ENCODE data around the gene RHO.

RHO gene

DNA sequence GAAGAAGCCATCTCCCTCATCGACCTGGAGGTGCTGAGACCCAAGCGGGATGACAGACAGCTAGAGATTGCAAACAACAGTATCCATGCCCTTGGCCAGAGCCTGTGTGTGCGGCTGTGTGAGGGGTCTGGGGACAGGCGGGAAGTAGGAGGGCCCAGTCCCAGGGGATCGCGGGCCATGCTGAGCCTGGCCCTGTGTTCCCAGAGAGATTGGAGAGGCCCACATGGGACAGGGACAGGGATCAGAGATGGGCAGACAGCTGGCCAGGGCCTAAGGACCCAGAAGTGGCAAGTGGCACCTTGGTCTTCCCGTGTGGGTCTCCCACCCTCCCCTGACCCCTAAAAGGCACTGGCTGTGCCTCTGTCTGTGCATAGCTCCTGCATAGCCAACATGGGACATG is 10.9 kb upstream of the RHO start:
- no peak overlapping the region for H3K4me3 ChIP-seq (ENCODE audit: low read depth, low read length)
- TF ChIP-seq, protein P1, sequence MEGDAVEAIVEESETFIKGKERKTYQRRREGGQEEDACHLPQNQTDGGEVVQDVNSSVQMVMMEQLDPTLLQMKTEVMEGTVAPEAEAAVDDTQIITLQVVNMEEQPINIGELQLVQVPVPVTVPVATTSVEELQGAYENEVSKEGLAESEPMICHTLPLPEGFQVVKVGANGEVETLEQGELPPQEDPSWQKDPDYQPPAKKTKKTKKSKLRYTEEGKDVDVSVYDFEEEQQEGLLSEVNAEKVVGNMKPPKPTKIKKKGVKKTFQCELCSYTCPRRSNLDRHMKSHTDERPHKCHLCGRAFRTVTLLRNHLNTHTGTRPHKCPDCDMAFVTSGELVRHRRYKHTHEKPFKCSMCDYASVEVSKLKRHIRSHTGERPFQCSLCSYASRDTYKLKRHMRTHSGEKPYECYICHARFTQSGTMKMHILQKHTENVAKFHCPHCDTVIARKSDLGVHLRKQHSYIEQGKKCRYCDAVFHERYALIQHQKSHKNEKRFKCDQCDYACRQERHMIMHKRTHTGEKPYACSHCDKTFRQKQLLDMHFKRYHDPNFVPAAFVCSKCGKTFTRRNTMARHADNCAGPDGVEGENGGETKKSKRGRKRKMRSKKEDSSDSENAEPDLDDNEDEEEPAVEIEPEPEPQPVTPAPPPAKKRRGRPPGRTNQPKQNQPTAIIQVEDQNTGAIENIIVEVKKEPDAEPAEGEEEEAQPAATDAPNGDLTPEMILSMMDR (IDR thresholded peaks at IDR 0.05; ENCODE audit: borderline replicate concordance, insufficient read depth, low read depth, low read length): no peak

DNA sequence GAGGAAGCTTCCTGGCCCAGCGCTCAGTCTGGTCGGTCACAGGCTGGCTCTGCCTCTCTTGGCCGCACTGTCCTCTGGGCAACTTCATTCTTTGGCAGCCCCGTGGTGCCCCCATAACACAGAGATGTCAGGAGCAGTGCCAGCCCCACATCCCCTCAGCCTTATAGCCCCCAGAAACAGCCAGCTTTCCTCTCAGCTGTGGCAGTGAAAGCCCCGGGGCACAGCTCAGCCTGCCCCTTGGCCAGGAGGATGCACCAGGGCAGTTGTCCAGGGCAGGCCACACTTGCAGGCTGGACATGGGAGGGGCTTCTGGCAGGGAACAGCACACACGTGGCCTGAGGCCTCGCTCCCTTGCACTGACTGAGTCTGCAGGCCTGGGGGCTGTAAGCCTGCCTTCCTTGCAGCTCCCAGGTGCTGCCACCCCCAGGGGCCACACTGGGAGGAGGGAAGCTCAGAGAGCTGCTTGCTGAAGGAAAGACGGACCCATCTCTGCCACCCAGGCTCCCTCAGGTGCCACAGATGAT is 10.3 kb upstream of the RHO start:
- H3K4me3 ChIP-seq (ENCODE audit: low read depth, low read length): no peak overlapping the region
- TF ChIP-seq, protein P1 (IDR thresholded peaks at IDR 0.05; ENCODE audit: borderline replicate concordance, insufficient read depth, low read depth, low read length): no peak

DNA sequence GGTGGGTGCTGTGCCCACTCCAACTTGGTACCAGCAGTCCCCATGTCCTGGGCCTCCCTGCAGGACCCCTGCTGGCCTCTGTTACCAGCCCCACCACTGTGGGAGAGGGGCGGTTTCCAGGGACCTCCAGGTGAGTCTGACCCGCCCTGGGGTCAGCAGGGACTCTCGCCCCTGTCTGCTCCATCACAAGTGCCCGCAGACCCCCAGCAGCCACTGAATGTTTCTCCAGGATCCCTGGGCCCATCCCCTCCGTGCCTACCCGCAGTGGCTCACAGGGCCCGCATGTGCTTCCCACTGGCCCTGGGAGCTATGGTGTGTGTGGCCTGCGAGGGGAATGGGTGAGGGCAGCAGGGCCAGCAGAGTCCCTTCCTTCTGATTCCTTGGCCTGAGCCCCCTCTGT is 9.9 kb upstream of the RHO start:
- TF ChIP-seq, protein P1 (IDR thresholded peaks at IDR 0.05; ENCODE audit: borderline replicate concordance, insufficient read depth, low read depth, low read length): no peak
- no peak overlapping the region for H3K4me3 ChIP-seq (ENCODE audit: low read depth, low read length)

DNA sequence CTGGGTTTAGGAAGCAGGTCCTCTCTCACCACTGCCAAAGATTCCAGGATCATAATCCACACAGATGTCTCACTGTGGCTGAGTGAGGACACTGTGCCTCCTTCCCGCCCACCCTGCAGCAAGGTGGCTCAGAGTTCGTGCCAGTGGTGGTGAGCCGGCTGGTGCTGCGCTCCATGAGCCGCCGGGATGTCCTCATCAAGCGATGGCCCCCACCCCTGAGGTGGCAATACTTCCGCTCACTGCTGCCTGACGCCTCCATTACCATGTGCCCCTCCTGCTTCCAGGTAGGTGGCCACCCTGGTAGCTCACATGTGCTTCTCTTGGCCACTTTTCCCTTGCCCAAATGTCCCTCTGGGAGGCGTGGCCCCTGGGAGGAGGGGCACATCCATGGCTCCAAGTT is 9.0 kb upstream of the RHO start:
- no peak overlapping the region for H3K4me3 ChIP-seq (ENCODE audit: low read depth, low read length)
- TF ChIP-seq, protein P1 (IDR thresholded peaks at IDR 0.05; ENCODE audit: borderline replicate concordance, insufficient read depth, low read depth, low read length): no peak

DNA sequence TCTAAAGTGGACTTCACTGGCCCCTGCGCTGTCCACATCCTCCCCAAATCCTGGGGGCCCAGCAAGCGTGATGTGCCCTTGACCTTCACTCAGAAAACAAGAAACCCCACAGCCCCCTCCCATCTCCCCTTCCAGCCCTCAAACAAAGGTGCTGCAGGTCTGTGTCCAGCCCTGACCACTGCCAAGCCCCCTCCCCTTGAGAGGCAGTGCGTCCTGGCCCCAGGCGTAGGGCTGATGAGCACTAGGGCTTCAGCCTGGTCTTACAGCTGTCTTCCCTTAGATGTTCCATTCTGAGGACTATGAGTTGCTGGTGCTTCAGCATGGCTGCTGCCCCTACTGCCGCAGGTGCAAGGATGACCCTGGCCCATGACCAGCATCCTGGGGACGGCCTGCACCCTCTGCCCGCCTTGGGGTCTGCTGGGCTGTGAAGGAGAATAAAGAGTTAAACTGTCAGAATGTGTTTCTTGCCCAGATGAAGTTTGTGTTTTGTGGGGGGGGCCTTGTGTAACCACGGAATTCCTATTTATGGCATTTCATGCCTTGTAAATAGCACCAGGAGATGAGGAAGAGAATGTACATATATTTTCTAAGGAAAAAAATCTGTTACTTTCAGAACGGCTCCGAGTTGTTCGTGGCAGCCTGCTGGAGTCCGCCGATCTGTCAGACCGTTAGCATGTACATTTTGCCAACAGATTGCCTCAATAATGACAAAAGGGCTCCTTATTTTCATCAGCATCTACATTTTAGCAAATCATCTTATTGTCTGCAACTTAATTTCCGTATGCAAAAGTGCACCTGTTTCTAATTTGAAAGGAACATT is 8.3 kb upstream of the RHO start:
- TF ChIP-seq, protein P1 (IDR thresholded peaks at IDR 0.05; ENCODE audit: borderline replicate concordance, insufficient read depth, low read depth, low read length): no peak
- H3K4me3 ChIP-seq (ENCODE audit: low read depth, low read length): no peak overlapping the region

DNA sequence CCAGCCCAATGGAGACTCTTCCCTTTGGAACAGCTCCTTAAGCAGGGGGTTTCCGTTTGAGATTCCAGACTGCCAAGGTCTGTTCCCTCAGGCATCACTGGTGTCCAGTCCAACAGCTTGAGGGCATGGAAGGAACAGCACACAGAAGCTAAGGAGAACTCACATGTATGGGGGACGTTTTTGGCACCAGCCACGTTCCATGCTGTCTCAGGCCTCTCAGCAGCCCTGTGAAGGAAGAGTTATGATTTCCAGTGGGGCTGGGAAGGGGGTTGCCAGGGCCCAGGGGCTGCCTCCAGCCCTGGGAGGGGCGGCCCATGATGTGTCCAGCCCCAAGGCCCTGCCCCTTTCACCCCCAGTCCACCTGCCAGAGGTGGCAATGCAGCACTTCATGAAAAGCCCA is 7.5 kb upstream of the RHO start:
- TF ChIP-seq, protein P1 (IDR thresholded peaks at IDR 0.05; ENCODE audit: borderline replicate concordance, insufficient read depth, low read depth, low read length): no peak
- H3K4me3 ChIP-seq (ENCODE audit: low read depth, low read length): no peak overlapping the region

DNA sequence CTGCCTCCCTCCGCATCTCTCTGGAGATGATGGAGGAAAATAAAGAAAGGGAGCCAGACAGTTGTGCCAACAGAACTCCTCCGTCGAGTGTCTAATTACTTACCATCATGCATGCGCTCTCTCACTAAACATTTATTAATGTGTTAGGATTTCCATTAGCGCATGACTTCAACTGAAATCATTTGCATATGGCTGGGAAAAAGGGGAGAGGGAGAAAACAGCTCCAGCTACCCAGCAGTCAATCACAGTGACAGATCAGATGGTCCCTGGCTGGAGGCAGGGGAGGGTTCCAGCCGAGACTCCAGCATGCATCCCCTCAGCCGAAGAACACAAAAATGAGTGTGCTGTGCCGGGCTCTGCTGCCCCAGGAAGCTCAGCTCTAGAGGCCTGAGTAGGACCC is 6.8 kb upstream of the RHO start:
- TF ChIP-seq, protein P1 (IDR thresholded peaks at IDR 0.05; ENCODE audit: borderline replicate concordance, insufficient read depth, low read depth, low read length): no peak
- H3K4me3 ChIP-seq (ENCODE audit: low read depth, low read length): no peak overlapping the region

Data from GM12875 (cell line).